Measurements from ENCODE around the gene TRIM9.

- no peak for TF ChIP-seq CTCF (IDR thresholded peaks at IDR 0.05)
- no peak for TF ChIP-seq POLR2A (IDR thresholded peaks at IDR 0.05)
Measured at GRCh38 chr14:51117593-51117992, 22.7 kb upstream of the TRIM9 start.

Data from right lobe of liver (tissue), 4 donors.